ENCODE measurements around the gene EXOC4.
"Not testable (repeated sequence)": the region's sequence is repeated elsewhere in the genome, so short reads cannot be mapped to it uniquely, and the experiment has no call there.

EXOC4 gene

DNA sequence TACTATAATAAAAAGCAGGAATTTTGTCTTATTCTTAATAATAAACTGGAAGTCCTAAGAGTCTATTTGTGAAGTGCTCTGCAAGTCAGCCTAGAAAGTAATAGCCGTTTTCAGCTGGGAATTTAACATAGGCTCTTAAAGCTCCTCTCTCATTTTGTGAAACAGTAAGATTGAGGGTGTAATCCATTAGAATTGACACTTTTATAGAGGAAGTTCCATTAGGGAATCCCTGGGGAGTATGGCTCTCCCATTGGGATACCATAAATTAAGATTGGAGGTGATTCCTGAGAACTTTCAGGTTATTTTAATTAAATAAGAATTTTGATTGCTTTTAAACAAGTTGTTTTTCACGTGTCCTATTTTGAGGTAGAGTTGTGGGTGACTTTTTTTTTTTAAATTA, 68.0 kb downstream of the EXOC4 start:
- no peak for DNase-seq

DNA sequence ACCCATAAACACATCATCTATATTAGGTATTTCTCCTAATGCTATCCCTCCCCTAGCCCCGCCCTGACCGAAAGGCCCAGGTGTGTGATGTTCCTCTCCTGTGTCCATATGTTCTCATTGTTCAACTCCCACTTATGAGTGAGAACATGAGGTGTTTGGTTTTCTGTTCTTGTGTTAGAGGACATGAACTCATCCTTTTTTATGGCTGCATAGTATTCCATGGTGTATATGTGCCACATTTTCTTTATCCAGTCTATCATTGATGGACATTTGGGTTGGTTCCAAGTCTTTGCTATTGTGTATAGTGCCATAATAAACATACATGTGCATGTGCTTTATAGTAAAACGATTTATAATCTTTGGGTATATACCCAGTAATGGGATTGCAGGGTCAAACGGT, 68.5 kb downstream of the EXOC4 start:
- not testable (repeated sequence) for DNase-seq

DNA sequence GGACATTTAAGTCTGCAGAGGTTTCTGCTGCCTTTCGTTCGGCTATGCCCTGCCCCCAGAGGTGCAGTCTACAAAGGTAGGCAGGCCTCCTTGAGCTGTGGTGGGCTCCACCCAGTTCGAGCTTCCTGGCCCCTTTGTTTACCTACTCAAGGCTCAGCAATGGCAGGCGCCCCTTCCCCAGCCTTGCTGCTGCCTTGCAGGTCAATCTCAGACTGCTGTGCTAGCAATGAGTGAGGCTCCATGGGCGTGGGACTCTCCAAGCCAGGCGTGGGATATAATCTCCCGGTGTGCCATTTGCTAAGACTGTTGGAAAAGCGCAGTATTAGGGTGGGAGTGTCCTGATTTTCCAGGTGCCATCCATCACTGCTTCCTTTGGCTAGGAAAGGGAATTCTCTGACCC, 73.9 kb downstream of the EXOC4 start:
- DNase-seq: not testable (repeated sequence)

DNA sequence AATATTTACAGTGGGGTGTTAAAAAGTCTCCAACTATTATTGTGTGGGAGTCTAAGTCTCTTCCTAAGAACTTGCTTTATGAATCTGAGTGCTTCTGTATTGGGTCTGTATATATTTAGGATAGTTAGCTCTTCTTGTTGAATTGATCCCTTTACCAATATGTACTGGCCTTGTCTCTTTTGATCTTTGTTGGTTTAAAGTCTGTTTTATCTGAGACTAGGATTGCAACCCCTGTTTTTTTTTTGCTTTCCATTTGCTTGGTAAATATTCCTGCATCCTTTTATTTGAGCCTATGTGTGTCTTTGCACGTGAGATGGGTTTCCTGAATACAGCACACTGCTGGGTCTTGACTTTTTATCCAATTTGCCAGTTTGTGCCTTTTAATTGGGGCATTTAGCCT, 75.1 kb downstream of the EXOC4 start:
- DNase-seq: not testable (repeated sequence)

DNA sequence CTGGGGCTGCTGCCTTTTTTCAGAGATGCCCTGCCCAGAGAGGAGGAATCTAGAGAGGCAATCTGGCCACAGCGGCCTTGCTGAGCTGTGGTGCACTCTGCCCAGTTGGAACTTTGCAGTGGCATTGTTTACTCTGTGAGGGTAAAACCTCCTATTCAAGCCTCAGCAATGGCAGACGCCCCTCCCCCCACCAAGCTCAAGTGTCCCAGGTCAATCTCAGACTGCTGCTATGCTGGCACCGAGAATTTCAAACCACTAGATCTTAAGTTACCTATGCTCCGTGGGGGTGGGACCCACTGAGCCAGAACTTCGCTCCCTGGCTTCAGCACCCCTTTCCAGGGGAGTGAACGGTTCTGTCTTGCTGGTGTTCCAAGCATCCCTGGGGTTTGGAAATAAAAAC, 77.2 kb downstream of the EXOC4 start:
- no peak for DNase-seq

DNA sequence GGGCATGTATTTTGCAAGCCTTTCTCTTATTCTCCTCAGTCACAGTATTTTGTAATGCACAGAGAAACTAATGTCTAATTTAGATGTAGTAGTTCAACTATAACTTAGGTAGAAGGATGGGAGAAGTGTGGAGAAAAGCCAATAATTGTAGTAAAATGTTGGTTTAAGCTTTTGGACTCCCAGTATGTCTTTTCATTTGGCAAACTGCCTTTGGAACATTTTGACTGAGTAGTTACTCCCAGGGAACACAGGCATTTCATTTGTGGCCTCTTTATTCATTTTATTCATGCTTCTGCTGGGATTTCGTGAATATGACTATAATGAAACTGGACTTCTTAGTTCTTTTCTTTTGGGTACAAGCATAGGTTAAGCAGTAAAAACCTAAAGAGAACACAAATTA, 79.0 kb downstream of the EXOC4 start:
- no peak for DNase-seq

DNA sequence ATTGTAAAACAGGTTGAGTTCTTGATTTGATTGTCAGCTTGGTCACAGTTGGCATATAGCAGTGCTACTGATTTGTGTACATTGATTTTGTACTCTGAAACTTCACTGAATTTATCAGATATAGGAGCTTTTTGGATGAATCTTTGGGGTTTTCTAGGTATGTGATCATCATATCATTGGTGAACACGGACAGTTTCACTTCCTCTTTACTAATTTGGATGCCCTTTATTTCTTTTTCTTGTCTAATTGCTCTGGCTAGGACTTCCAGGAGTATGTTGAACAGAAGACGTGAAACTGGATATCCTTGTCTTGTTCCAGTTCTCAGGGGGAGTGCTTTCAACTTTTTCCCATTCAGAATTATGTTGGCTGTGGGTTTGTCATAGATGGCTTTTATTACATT, 86.9 kb downstream of the EXOC4 start:
- DNase-seq: no peak

DNA sequence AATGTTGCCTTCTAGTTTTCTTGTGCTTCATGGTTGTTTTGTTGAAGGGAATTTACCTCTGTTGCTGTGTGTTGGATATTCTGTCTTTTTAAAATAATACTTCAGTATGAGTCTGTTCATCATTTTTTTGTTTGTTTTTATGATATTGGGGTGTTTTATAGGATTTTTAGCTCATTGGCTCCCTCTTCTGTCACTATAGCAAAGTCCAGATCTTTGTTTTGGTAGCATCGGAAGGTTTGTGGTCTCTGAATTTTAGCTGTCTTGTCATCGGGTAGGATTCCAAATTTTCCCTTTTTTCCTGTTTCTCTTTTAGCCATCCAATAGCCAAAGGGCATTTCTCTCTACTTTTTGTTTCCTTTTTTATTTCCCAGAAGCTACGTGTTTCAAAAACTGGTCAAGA, 91.4 kb downstream of the EXOC4 start:
- DNase-seq: no peak

DNA sequence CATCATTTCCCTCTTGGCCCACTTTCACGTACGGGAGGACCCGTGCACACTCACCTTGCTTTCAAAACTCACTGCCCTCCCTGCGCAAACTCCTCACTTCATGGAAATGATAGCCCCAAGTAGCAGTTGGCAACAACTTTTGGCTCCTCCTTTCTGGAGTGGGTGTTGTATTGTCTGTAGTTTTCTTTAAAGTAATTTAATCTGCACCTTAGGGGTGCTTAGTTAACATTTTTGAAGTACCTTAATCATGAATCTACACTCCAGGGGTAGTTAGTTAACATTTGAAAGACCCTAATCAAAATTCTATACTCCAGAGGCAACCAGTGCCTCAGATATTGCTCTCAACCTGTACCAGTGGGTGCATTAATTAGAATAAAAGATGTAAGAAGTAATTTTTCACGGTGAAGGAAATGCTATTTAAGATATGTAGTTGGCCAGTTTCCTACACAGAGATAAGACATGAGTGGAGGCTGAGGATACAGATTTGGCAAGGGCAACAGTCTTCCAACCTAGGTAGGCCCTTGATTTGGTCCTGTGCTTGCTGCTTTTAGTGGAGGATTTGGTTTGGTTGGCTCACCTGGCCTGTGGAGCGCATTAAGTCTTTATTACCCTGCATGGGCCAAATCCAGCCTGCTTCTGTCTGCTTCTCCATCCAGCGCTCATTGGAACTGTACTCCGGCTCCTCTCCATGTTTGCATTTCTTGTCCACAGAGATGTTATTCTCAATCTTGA, 93.0 kb downstream of the EXOC4 start:
- DNase-seq: no peak

DNA sequence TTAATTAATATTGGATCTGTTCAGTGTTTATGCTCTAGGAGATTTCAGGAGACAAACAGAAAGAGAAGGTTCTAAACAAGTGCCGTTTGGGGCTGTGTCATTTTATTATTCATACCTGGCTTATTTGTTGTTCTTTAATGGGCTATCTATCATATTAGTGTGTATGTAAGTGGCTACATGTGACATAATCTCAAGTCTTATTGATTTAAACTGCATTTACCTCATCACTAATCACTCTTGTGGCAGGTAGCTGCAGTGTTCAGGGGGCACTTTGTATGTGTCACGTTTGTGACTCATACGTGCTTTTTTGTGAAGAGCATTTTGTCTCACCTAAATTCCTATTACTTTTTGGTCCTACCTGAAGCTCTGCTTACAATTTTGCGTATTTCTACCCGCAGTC, 95.4 kb downstream of the EXOC4 start:
- no peak for DNase-seq

DNA sequence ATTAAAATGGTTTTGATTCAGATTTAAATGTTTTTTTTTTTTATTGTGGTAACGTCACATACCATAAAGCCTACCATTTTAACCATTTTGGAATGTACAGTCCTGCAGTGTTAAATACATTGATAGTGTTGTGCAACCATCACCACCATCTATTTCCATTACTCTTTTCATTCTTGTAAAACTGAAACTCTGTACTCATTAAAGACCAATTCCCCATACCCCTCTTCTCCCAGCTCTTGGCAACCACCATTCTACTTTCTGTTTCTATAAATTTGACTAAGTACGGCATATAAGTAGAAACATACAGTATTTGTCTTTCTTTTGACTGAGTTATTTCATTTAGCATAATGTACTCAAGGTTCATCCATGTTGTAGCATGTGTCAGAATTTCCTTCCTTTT, 96.2 kb downstream of the EXOC4 start:
- no peak for DNase-seq

DNA sequence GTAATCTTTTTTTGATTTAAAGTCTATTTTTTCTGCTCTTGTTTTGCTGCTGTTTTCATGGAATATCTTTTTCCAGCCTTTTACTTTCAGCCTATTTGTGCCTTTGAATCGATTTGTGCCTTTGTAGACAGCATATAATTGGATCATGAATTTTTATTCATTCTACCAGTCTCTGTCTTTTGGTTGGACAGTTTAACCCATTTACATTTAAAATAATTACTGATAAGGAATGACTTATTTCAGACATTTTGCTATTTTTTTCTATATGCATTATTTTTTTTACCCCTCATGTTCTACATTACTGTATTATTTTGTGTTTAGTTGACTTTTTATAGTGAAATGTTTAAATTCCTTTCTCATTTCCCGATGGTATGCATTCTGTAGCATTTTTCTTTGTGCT, 99.6 kb downstream of the EXOC4 start:
- DNase-seq: no peak

DNA sequence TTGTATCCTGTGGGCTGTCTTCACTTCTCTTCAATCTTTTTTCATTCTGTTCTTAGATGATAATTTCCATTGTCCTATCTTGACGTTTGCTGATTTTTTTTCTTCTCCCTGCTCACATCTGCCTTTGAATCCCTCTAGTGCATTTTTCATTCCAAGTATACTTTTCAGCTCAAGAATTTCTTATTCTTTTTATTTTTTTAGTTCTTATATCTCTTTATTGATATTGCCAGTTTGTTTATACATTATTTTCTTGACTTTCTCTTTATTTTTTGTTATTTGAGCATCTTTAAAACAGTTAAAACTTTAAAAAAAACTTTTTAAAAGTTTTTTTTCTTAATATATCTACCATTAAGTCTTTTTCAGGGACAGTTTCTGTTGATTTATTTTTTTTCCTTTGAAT, 100.9 kb downstream of the EXOC4 start:
- DNase-seq: no peak

DNA sequence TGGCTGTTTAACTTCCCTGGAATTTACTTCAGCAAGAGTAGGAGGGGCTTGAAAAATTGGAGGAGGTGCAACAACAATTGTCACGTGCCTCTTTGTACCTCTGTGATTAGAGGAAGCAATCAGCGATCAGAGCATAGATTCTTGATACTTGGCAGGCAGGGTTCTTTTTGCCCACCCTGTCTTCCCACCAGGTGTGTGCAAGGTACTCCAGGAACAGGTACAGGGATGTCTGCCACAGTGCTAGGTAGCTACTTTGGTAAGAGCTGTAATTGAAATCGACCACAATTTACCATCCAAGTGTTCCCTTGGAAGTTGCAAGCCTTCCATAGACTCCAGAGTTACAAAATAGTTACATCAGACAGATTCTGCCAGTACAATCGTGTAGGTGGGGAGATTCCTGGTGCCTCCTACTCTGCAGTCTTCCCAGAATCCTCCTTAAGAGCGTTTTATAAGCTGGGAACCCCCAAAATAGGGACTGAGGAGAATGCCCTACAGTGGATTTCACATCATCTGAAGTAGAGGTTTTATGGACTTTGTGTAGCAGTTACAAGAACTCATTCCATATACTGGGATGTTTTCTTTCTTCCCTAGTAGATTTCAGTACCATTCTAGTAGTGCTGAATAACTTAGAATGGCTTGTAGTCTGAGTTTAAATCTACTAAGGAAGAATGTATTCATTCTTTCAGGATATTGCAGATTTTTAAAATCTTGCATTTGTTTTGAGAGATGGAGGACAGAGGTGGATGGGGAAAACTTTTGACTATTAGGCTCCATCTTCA, 101.9 kb downstream of the EXOC4 start:
- DNase-seq: no peak

DNA sequence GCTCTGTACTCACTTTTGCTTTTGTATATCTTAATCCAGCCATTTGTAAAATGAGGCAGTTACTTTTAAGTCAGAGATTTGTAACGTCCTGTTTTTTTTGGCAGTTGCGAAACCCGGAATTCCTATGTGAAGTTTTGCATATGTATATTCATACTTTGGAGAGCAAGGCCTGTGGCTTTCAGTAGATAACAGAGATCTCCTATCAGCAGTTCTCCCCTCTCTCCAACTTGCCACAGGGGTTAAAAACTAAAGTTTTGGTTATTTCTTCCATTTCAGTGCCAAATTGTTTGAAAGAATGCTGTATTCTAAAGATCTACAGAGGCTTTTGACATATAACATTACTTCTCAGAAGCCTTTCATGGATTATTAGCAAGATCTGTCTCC, 102.4 kb downstream of the EXOC4 start:
- DNase-seq: no peak

DNA sequence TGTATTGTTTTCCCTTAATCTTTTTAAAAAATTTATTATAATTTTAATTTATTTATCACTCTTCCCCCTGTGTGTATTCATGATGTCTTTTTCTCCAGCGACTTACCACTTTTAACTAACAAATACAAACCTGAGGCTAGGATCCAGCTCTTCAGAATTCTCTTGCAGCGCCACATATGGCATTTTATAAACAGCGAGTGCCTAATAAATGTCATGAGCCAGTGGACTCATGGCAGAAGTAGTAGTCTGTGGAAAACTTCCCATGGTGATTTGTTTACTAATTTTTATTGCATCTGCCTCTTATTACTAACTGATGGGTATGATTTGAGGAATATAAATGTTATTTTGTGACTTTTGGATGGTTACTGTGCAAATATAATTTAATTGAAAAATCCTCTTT, 102.9 kb downstream of the EXOC4 start:
- DNase-seq: no peak

DNA sequence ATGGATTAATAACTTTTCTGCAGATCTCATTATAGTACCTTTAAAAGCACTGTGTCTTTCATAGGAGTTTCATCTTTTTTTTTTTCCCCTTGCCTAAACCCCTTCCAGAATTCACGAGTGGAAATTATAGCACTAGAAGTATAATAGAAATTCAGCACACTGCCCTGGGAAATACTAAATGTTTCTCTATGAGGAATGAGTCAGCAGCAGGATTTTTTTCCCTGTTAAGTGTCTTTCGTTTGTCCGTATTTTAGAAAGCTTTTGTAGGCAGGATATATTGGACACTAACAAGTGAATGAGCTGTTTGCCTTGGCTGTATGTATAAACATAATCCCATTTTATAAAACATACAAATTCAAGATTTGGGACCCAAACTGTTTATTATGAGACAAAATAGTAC, 105.8 kb downstream of the EXOC4 start:
- DNase-seq: no peak

DNA sequence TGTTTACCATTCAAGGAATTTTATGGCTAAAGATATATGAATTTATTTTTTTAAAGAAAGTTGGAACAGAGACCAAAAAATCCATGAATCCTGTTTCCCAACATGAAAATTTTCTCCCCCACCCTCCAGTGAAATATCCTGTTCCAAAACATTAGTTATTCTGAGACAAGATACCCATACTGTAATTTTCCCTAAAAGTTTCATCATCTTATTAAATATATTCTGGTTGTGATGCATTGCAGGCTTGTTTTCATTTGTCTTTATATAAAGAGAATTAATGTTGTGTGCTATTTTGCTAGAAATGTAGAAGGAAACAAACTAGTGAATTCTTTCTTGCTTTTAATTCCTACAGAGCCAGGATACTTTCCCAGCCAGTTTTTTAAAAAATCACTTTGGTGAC, 106.6 kb downstream of the EXOC4 start:
- no peak for DNase-seq

DNA sequence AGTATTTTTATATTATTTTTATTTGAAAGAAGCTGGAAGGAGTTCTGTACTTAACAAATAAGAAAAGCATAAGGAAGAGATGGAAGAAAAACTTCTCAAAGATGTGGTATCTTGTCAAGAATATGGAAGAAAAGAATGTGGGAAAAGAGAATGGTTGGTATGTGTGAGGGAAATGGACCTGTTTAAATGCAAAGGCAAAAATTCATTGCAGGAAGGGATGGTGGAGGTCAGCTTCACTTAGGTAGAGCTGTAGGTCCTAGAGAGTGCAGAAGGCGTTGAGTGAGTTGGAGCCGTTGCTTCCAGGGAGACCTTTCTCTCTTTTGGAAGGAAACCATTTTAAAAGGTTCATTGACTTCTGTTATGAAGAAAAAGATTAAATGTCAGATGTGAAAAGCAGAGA, 107.3 kb downstream of the EXOC4 start:
- DNase-seq: no peak

DNA sequence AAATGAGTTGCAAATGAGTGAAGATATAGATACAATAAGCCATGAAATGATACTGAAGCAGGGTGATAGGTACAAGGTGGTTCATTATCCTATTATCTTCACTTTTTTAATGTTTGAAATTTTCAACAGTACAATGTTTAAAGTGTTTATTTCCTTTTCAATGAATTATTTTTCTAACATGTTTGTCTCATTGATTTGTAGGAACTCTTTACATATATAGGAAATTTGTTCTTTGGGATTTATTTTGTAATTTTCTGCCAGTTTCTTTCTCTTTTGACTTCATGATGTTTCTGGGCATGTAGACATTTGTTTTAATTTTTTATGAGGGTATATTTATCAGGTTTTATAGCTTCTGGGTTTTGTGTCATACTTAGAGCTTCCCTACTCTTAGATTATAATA, 108.9 kb downstream of the EXOC4 start:
- no peak for DNase-seq

DNA sequence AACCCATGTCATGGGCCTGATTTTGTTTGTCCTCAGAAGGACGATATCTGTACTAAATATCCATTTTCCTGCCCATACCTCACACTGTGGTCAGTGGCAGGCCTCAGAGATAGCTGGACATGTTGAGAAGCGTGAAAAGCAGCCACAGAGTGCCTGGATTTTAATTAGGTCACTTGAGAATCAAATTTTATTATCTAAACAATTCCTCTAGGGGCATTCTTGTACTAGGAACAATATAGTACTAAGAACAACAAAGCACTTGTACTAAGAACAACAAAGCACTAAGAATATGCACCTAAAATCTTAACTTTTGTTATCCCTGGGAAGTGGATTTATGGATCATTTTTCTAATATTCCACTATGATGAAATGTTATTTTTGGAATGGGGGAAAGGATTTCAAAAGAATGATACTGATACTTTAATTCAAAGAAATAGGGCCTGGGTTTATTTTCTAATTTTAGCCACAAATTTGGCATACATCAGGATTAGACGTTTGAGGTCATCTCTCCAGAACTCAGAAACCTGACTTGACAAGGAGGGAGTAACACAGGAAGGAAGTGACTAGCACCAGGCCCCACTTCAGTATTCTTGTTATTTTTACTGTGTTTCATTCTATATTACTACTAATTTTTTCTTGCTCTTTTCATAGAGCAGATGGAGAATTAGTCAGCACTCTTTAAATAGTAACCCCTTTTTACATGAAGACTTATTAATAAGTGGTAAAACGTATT, 112.2 kb downstream of the EXOC4 start:
- DNase-seq: peak; percentile 3

DNA sequence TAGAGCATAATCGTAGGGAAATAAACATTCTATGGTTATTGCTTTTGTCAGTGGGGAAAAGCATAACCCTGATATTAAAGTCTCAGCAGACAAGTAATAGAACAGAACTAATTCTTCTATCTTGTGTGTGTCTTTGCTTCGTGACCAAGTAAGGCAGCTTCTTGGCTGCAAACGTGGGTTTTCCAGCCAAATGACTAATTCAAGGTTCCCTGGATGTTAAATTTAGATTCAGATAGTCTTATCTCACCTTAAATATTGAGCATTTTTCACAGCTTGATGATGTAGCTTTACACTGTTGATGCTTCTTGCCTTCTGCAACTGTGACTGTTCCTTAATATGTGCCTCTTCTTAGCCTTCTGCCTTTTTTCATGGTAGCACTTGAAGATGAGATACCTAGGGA, 113.0 kb downstream of the EXOC4 start:
- no peak for DNase-seq

DNA sequence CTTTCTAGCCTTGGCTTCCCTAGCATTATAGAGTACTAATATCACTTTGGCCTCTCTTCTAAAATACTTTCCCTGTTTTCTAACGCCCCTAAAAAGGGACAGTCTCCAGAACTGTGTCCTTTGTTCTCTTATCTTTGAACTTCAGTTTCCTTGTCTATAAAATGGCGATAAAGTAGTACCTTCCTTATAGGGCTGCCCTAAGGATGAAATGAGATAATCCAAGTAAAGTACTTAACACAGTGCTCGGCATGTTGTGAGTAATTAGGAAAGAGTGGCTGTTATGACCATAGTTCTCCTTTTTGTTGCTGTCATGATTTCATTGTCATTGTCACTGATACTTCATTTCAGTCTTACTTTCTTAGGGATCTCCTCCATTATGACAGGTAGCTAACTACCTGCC, 114.7 kb downstream of the EXOC4 start:
- no peak for DNase-seq

DNA sequence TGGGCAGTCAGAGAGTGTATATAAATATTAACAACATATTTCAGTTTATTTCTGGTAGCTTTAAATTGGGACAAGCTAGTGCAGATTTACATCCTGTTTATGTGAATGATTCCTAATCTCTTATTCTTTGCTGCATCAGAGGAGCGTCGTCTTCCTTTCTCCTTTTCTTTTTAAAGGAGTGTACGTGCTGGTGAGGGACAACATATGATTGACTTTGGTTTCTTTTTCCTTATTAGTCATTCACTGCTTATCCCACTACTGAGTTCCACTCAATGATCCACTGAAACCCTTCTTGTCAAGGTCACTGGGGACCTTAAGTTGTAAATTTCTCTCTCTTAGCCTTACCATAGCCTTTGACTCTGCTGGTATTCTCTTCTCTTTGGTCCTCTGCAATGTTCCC, 116.3 kb downstream of the EXOC4 start:
- DNase-seq: no peak

Measured in CD4-positive, alpha-beta T cell treated with Interleukin-4 for 4 hours (primary cell).